IPS-18a (cell line): Measurements from ENCODE around the gene EEF2K.
"Not testable (repeated sequence)": the region's sequence is repeated elsewhere in the genome, so short reads cannot be mapped to it uniquely, and the experiment has no call there.

Source experiments
- H3K27ac ChIP-seq: one replicate; pipeline ENCODE4 v1.5.1; 2013; ENCODE audit warnings: low read length
- H3K27me3 ChIP-seq: one replicate; pipeline ENCODE4 v1.6.1; 2013; ENCODE audit warnings: mild to moderate bottlenecking, low read length; ENCODE audit not compliant: control insufficient read depth, insufficient read depth
- H3K36me3 ChIP-seq: one replicate; pipeline ENCODE4 v1.6.1; 2013; ENCODE audit warnings: low read depth, low read length; ENCODE audit not compliant: control insufficient read depth
- H3K4me1 ChIP-seq: one replicate; pipeline ENCODE4 v1.6.1; 2013; ENCODE audit warnings: low read depth, low read length; ENCODE audit not compliant: control insufficient read depth
- H3K4me3 ChIP-seq: one replicate; pipeline ENCODE4 v1.5.1; 2013; ENCODE audit warnings: low read length
- H3K9ac ChIP-seq: one replicate; pipeline ENCODE4 v1.6.1; 2013; ENCODE audit warnings: mild to moderate bottlenecking, low read length, moderate library complexity
- H3K9me3 ChIP-seq: one replicate; pipeline ENCODE4 v1.6.1; 2013; ENCODE audit warnings: low read depth, low read length; ENCODE audit not compliant: control insufficient read depth

Gene EEF2K

DNA sequence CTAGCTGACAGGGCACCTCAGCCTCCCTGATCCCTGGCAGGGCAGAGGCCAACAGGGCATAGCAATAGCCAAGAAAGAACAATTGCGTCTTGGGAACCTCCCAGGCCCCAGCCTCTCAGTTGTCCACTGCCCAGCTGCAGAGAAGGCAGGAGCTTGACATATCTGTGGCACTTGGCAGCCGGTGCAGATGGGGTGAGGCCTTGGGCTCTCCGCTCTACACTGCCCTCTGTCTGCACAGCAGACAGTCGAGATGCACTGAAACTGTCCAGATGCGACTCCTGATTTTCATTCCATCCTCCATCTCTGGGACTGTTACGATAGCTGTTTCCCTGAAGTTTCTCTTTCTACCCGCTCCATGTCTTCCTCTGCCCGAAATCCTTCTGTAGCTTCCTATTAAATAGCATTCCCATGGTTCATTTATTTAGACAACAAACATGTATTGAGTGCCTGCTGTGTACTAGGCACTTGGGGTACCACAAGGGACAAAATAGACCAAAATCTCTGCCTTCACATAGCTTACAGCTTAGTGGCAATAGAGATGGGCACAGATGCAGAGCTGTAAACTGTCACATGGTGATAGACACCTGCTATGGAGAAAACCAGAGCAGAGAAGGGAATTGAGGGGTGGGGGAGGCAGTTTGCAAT is 94.5 kb downstream of the EEF2K start:
- Histone ChIP-seq H3K36me3 (peaks cover 23% of the 10 kb centered on the region), H3K4me1 (peaks cover 3% of the 10 kb centered on the region), H3K9ac (no peak overlapping the region), H3K4me3 (no peak overlapping the region), H3K27ac (no peak overlapping the region), H3K27me3 (no peaks in the 10 kb centered on the region), H3K9me3 (no peaks in the 10 kb centered on the region)

DNA sequence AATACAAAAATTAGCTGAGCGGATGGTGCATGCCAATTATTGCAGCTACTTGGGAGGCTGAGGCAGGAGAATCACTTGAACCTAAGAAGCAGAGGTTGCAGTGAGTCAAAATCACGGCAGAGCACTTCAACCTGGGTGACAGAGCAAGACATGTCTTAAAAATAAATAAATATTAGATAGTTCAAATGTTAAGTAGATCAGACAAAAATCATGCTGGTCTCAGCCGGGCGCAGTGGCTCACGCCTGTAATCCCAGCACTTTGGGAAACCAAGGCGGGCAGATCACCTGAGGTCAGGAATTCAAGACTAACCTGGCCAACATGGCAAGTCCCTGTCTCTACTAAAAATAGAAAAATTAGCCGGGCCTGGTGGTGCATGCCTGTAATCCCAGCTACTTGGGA is 95.3 kb downstream of the EEF2K start:
- H3K36me3 ChIP-seq, result peaks cover 30% of the 10 kb centered on the region

DNA sequence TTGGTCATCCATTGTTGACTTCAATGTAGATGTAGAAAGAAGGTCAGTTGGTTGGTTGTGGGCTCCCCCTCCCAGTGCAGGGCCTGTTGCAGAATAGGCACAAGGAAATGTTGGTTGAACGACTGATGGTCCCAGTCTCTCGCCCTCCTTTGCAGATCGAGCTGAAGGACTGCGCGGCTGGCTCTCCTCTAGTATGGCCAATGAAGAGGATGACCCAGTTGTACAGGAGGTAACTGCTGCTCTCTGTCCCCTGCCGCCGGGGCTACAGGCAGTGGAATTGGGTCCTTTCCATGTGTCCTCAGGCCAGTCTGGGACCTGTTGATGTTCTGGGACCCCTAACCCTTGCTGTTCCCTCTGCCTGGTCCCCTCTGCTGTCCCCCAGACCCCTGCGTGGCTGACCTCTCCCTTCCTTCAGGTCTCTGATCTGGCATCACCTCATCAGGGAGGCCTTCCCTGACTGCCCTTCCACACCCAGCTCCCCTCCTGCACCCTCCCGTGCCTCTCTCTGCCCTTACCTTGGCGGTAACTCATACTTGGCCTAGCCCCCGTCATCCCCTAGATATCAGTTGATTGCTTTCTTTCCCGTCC is 96.8 kb downstream of the EEF2K start:
- H3K9me3 ChIP-seq, result no peaks in the 10 kb centered on the region
- no peaks in the 10 kb centered on the region for H3K27me3 ChIP-seq
- peaks cover 44% of the 10 kb centered on the region for H3K36me3 ChIP-seq
- no peak overlapping the region for H3K4me3 ChIP-seq
- no peak overlapping the region for H3K27ac ChIP-seq
- peaks cover 3% of the 10 kb centered on the region for H3K4me1 ChIP-seq
- no peak overlapping the region for H3K9ac ChIP-seq

More for the DNA sequence above, 95.3 kb downstream of the EEF2K start:
- H3K9ac ChIP-seq, H3K27ac ChIP-seq, H3K27me3 ChIP-seq, H3K4me3 ChIP-seq, H3K4me1 ChIP-seq, H3K9me3 ChIP-seq: not testable (repeated sequence)

DNA sequence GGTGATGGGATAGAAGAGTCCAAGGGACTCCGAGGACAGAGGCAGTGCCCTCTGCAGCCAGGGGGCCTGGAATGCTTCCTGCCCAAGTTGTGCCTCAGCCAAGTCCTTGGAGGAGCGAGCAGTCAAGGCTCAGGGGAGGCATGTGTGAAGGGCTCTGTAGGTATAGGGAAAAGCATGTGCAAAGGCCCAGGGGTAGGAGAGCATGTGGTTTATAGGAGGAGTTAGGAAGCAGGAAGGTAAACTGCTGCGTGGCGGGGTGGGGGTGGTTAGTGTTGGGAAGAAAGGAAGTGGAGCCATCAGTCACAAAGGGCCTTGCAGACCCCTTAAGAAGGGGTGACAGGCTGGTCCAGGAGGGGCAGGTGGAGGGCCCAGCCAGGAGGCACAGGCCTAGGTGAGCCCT is 98.3 kb downstream of the EEF2K start:
- no peak overlapping the region for H3K4me3 ChIP-seq
- no peak overlapping the region for H3K9ac ChIP-seq
- peaks cover 59% of the 10 kb centered on the region for H3K36me3 ChIP-seq

DNA sequence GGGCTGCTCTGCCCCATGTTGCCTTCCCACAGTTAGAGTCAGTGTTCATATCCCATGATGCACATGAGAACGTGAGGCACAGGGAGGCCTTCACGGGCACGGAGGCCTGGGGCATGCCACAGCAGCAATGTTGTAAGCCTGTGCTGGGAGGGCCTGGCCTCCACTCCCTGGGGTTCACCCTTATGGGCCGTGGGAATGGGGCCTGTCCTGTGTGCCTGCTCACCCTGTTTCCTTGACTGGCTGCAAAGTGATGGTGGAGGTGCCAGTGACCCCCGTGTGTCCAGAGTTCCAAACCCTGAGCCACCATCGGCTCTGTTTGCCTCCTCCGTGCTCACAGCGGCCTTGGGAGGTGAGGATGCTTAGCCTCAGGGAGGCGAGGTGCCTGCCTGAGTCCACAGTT is 100.7 kb downstream of the EEF2K start:
- Histone ChIP-seq H3K27ac (no peak overlapping the region), H3K9me3 (no peaks in the 10 kb centered on the region), H3K4me1 (no peaks in the 10 kb centered on the region), H3K4me3 (no peak overlapping the region), H3K27me3 (no peaks in the 10 kb centered on the region), H3K9ac (no peak overlapping the region), H3K36me3 (peaks cover 72% of the 10 kb centered on the region)

More for the DNA sequence above, 98.3 kb downstream of the EEF2K start:
- no peaks in the 10 kb centered on the region for H3K9me3 ChIP-seq
- H3K4me1 ChIP-seq, result no peaks in the 10 kb centered on the region
- no peak overlapping the region for H3K27ac ChIP-seq
- H3K27me3 ChIP-seq, result no peaks in the 10 kb centered on the region

DNA sequence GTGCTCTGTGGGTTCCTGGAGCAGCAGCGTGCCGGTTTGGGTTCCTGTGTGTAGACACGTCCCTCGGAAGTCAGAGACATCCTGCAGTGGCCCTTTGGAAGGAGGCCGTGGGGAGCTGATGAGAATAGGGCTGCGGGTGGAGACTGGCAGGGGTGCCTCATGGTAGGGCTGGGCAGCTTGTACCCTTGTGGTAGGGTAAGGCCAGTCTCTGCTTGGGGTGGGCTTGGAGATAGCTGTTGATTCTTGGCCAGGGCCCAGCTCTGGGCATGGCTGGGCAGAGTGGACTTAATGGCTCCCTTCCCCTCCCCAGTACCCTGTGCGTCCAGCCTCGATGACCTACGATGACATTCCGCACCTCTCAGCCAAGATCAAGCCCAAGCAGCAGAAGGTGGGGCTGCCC is 101.8 kb downstream of the EEF2K start:
- Histone ChIP-seq H3K4me1 (no peaks in the 10 kb centered on the region), H3K27me3 (no peaks in the 10 kb centered on the region), H3K36me3 (peaks cover 71% of the 10 kb centered on the region), H3K27ac (no peak overlapping the region), H3K9ac (no peak overlapping the region), H3K9me3 (no peaks in the 10 kb centered on the region), H3K4me3 (no peak overlapping the region)

DNA sequence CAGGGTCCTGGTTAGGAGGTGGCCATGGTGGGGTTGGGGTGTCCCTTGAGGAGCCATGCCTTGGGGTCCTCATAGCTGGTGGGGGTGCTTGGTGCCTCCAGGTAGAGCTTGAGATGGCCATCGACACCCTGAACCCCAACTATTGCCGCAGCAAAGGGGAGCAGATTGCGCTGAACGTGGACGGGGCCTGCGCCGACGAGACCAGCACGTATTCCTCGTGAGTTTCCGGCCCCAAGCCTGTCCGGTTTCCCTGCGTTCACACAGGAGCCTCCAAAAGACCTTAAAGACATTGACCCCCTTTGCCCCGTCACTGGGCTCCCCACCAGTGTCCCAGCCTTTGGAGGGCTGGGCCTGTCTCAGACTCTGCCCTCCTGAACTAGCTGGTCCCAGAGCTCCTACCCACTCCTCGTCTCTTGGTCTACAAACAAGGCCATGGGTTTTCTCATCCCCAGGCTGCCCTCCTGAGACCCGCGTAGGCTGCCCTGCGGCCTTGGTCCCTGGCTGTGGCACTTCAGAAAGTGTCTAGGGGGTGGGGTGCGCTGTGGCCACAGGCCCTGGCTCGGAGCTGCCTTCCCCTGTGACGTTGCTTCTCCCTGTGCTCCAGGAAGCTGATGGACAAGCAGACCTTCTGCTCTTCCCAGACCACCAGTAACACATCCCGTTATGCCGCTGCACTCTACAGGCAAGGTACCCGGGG is 102.9 kb downstream of the EEF2K start:
- Histone ChIP-seq H3K4me3 (no peak overlapping the region), H3K27me3 (no peaks in the 10 kb centered on the region), H3K9me3 (no peaks in the 10 kb centered on the region), H3K27ac (no peak overlapping the region), H3K4me1 (no peaks in the 10 kb centered on the region), H3K9ac (no peak overlapping the region), H3K36me3 (peaks cover 79% of the 10 kb centered on the region)

DNA sequence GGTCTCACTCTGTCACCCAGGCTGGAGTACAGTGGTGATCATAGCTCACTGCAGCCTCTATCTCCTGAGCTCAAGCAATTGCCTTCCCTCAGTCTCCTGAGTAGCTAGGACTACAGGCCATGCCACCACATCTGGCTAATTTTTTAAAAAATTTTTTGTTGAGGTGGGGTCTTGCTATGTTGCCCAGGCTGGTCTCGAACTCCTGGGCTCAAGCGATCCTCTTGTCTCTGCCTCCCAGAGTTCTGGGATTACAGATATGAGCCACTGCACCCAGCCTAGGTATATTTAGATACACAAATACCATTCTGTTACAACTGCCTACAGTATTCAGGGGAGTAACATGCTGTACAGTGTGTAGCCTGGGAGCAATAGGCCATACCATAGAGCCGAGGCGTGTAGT is 105.4 kb downstream of the EEF2K start:
- Histone ChIP-seq H3K9ac (no peak overlapping the region), H3K36me3 (peaks cover 83% of the 10 kb centered on the region)

DNA sequence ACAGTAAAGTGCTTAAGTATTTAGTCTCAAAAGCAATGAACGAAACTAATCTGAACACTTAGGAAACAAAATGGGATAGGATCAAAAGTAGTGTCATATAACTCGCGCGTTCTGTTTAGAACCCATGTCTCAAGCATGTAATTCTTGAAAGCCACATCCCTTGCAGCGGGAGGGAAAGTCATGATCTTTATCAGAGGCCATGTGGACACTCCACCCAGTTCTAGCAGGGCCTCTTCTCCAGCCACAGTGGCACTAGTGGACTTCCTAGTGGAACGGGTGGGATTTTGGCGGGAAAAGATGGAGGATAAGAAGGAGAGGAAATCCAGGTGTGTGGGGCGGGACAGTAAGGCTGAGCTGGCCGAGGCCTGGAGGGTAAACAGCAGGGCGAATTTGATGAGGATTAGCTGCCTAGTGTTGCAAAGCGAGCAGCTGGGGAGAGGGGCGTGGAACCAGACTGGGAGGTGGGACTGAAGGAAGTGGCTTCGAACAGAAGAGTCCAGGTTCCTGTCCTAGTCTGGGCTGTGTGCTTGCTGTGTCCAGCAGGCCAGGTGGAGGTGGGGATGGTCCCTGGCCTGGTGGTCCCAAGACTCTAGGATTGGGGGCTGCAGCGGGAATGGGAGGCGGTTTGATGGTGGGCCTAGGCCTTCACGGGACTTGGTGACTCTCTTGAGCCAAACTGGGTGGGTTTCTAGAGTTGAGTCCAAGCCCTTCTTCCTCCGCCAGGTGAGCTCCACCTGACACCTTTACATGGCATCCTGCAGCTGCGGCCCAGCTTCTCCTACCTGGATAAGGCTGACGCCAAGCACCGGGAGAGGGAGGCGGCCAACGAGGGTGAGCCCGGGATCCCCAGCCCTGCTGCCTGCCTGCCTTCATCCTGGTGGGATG is 107.1 kb downstream of the EEF2K start:
- H3K4me3 ChIP-seq, result no peak overlapping the region
- peaks cover 79% of the 10 kb centered on the region for H3K36me3 ChIP-seq
- H3K4me1 ChIP-seq, result no peaks in the 10 kb centered on the region

More for the DNA sequence above, 105.4 kb downstream of the EEF2K start:
- H3K4me3 ChIP-seq, result no peak overlapping the region
- H3K27ac ChIP-seq, result no peak overlapping the region
- no peaks in the 10 kb centered on the region for H3K9me3 ChIP-seq
- no peaks in the 10 kb centered on the region for H3K27me3 ChIP-seq
- no peaks in the 10 kb centered on the region for H3K4me1 ChIP-seq

DNA sequence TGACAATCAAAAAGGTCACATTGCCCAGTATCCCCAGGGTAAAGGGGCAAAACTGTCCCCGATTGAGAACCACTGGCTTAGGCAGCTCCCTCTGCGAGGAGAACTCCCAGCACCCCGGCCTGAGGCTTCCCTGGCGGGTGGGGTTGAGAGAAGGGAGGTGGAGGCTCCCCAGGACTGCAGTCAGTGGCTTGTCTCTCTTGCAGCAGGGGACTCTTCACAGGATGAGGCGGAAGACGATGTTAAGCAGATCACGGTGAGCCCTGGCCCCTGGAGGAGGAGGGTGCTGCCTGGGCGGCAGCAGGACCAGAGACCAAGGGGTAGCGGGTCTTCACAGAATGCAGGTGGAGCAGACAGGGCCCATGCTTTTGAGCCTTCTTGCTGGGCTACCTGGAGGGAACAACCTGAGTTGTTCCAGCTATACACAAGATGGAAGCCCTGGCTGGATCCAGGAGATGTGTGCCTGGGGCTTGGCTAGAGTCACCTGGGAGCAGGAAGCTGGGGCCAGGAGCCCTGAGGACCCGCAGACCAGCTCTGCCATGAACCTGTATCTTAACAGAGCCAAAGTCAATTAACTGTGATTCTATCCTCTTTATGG is 107.9 kb downstream of the EEF2K start:
- H3K4me1 ChIP-seq, result no peaks in the 10 kb centered on the region
- peaks cover 77% of the 10 kb centered on the region for H3K36me3 ChIP-seq

More for the DNA sequence above, 107.1 kb downstream of the EEF2K start:
- Histone ChIP-seq H3K9me3 (no peaks in the 10 kb centered on the region), H3K27ac (no peak overlapping the region), H3K27me3 (no peaks in the 10 kb centered on the region), H3K9ac (no peak overlapping the region)

More for the DNA sequence above, 107.9 kb downstream of the EEF2K start:
- no peaks in the 10 kb centered on the region for H3K9me3 ChIP-seq
- H3K27me3 ChIP-seq, result no peaks in the 10 kb centered on the region
- H3K27ac ChIP-seq, result no peak overlapping the region
- no peak overlapping the region for H3K4me3 ChIP-seq
- no peak overlapping the region for H3K9ac ChIP-seq
